8988T (cell line): ENCODE measurements around the gene TSHZ2.
"Not testable (repeated sequence)": the region's sequence is repeated elsewhere in the genome, so short reads cannot be mapped to it uniquely, and the experiment has no call there.

Experiments
- DNase-seq: peaks from one replicate; pipeline ENCODE4 v3.0.0; 2011

Gene TSHZ2

GRCh38 chr20:52996658-52997057 is 24.5 kb downstream of the TSHZ2 start:
- no peak for DNase-seq

GRCh38 chr20:52998268-52998667 is 26.1 kb downstream of the TSHZ2 start:
- DNase-seq: no peak

- DNase-seq: no peak
Observed at GRCh38 chr20:52999040-52999439, 26.9 kb downstream of the TSHZ2 start.

GRCh38 chr20:53001498-53002301 is 29.5 kb downstream of the TSHZ2 start:
- DNase-seq: no peak

GRCh38 chr20:53002786-53003185 is 30.6 kb downstream of the TSHZ2 start:
- DNase-seq: no peak

GRCh38 chr20:53003420-53004154 is 31.4 kb downstream of the TSHZ2 start:
- DNase-seq: no peak

- DNase-seq: no peak
Observed at GRCh38 chr20:53004267-53004813, 32.2 kb downstream of the TSHZ2 start.

- no peak for DNase-seq
Observed at GRCh38 chr20:53009979-53010735, 38.0 kb downstream of the TSHZ2 start.

GRCh38 chr20:53011640-53012039 is 39.5 kb downstream of the TSHZ2 start:
- no peak for DNase-seq

GRCh38 chr20:53013183-53013582 is 41.0 kb downstream of the TSHZ2 start:
- no peak for DNase-seq

- no peak for DNase-seq
Observed at GRCh38 chr20:53013847-53014246, 41.7 kb downstream of the TSHZ2 start.

- DNase-seq: no peak
Observed at GRCh38 chr20:53016071-53016470, 43.9 kb downstream of the TSHZ2 start.

GRCh38 chr20:53016534-53017042 is 44.4 kb downstream of the TSHZ2 start:
- no peak for DNase-seq

- no peak for DNase-seq
Observed at GRCh38 chr20:53017206-53017605, 45.0 kb downstream of the TSHZ2 start.

- DNase-seq: no peak
Observed at GRCh38 chr20:53019464-53019863, 47.3 kb downstream of the TSHZ2 start.

GRCh38 chr20:53020376-53020775 is 48.2 kb downstream of the TSHZ2 start:
- DNase-seq: no peak

GRCh38 chr20:53020834-53021233 is 48.7 kb downstream of the TSHZ2 start:
- no peak for DNase-seq

- no peak for DNase-seq
Observed at GRCh38 chr20:53021934-53022333, 49.8 kb downstream of the TSHZ2 start.

- no peak for DNase-seq
Observed at GRCh38 chr20:53023732-53024520, 51.8 kb downstream of the TSHZ2 start.

- not testable (repeated sequence) for DNase-seq
Observed at GRCh38 chr20:53024653-53025052, 52.5 kb downstream of the TSHZ2 start.

GRCh38 chr20:53027089-53027488 is 54.9 kb downstream of the TSHZ2 start:
- no peak for DNase-seq

- no peak for DNase-seq
Observed at GRCh38 chr20:53028337-53029007, 56.3 kb downstream of the TSHZ2 start.
